GM06990 (cell line): ENCODE data around the gene PIGR.

Source experiments
- DNase-seq: peaks from one replicate; pipeline ENCODE4 v3.0.0-alpha.2; 2011; ENCODE audit not compliant: insufficient read length; ENCODE audit errors: extremely low read depth
- H3K27me3 ChIP-seq: replicated peaks from 2 replicates; pipeline ENCODE4 v1.6.0; 2011; ENCODE audit warnings: low read length; ENCODE audit not compliant: control insufficient read depth, insufficient read depth
- H3K36me3 ChIP-seq: 2 replicates; pipeline ENCODE4 v1.5.1; 2011; ENCODE audit warnings: low read length; ENCODE audit not compliant: control insufficient read depth, insufficient read depth
- H3K4me3 ChIP-seq: replicated peaks from 2 replicates; pipeline ENCODE4 v1.5.1; 2011; ENCODE audit warnings: low read depth, mild to moderate bottlenecking, control low read depth, low read length
- CTCF ChIP-seq: IDR thresholded peaks from 2 replicates; pipeline ENCODE4 v1.5.1; 2011; ENCODE audit warnings: low read length, control low read depth, mild to moderate bottlenecking, inconsistent platforms; ENCODE audit not compliant: insufficient read depth, poor library complexity, severe bottlenecking

Gene PIGR

GRCh38 chr1:206953626-206954025 is 7.4 kb upstream of the PIGR start:
- no peak for DNase-seq
- no peak for TF ChIP-seq CTCF
- Histone ChIP-seq H3K4me3 (no peak overlapping the region), H3K36me3 (no peaks in the 10 kb centered on the region), H3K27me3 (no peaks in the 10 kb centered on the region)

- TF ChIP-seq CTCF = no peak
- DNase-seq = no peak
- Histone ChIP-seq H3K27me3 (no peaks in the 10 kb centered on the region), H3K36me3 (no peaks in the 10 kb centered on the region), H3K4me3 (no peak overlapping the region)
These were observed 6.9 kb upstream of the PIGR start for GRCh38 chr1:206953126-206953525.

- TF ChIP-seq CTCF = no peak
- no peak for DNase-seq
- Histone ChIP-seq H3K36me3 (no peaks in the 10 kb centered on the region), H3K27me3 (no peaks in the 10 kb centered on the region), H3K4me3 (no peak overlapping the region)
These were observed 5.9 kb upstream of the PIGR start for GRCh38 chr1:206952171-206952570.

GRCh38 chr1:206951318-206952100 is 5.2 kb upstream of the PIGR start:
- H3K27me3 ChIP-seq = no peaks in the 10 kb centered on the region
- DNase-seq = no peak
- H3K36me3 ChIP-seq = no peaks in the 10 kb centered on the region
- no peak for TF ChIP-seq CTCF
- H3K4me3 ChIP-seq = no peak overlapping the region

- H3K36me3 ChIP-seq = no peaks in the 10 kb centered on the region
- no peak for TF ChIP-seq CTCF
- H3K4me3 ChIP-seq = no peak overlapping the region
- H3K27me3 ChIP-seq = no peaks in the 10 kb centered on the region
- DNase-seq = no peak
These were observed 3.4 kb upstream of the PIGR start for GRCh38 chr1:206949641-206950040.

GRCh38 chr1:206949208-206949607 is 2.9 kb upstream of the PIGR start:
- no peak for DNase-seq
- H3K36me3 ChIP-seq = no peaks in the 10 kb centered on the region
- H3K27me3 ChIP-seq = no peaks in the 10 kb centered on the region
- H3K4me3 ChIP-seq = no peak overlapping the region
- no peak for TF ChIP-seq CTCF
